Hematopoietic multipotent progenitor cell treated with erythropoietin and hydrocortisone succinate and interleukin-3 and kit ligand, for 4 days (in vitro differentiated cells): ENCODE measurements around the gene ACSS3.

Experiments
- DNase-seq: peaks from one replicate; pipeline ENCODE4 v3.0.0-alpha.2; 2015

ACSS3 gene

DNA sequence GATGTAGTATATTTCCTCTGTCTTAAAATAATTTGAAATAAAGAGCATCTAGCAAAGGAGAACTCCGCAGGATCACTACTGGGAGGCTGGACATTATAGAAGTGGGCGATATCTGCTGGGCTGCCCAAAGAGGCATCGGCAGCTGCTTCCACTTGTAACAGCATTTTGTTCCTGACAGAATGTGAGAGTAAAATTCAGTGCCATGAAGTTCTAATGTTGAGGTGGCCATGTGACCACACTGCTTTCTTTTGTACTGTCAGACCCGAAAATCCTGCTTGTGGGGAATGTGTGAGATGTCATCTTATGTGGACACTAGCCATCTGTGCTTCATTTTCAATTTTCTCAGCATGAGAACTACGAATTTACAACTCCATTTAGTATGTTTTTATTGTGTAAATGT is 151.9 kb downstream of the ACSS3 start:
- DNase-seq, result no peak

DNA sequence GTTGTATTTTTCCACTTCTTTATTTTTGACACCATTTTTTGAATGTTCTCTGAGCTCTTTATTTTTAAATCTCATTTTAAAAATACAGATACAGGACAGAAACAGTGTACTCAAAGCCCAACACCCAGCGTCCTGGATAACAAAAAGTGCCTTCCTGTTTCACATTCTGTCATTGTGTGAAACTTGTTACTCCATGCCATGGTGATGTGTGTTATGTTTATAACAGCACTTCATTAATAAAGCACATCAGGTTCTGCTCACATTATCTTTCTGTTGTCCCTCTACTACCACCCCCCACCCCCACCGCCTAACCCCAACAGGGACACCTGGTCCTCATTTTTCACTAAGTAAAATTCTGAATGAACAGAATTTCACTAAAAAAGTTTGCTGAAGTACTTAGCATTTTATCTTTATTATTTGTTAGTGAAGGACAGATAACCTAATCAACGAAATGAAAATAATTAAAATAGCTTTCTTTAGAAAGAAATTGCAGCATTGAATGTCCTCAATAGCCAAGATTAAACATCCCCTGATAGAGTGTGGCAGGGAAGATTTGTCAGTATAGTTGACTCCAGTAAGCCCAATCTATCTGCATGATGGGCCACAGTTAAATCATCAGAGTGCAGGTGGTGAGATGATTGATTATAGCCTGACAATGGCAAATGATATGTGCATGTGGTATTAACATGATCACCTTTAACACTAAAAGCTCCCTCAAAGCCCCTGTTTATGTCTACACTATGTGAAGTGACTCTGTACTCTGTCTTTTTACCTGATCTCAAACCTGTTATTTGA is 153.9 kb downstream of the ACSS3 start:
- DNase-seq, result no peak

- DNase-seq, result no peak
Observed at GRCh38 chr12:81245458-81245857, 167.6 kb downstream of the ACSS3 start.

- DNase-seq, result no peak
Observed at GRCh38 chr12:81245907-81246570, 168.2 kb downstream of the ACSS3 start.

- no peak for DNase-seq
Observed at GRCh38 chr12:81249976-81250375, 172.1 kb downstream of the ACSS3 start.

DNA sequence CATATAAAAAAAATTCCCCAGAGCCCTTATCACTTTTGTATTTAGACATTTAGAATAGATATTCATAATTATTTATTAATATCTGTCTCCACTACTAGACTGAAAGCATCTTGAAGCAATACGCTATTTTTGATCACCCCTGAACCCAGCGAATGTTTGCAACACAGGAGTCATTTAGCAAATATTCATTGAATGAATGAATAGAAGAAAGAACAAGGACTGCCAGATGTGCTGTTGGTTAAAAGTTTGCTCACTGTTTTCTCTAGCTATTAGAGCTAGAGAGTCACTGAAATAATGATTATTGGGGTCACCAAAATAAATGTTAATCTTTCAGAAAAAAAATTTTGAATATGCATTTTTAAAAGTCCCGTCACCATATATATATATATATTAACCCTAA is 174.3 kb downstream of the ACSS3 start:
- no peak for DNase-seq

GRCh38 chr12:81253360-81253759 is 175.5 kb downstream of the ACSS3 start:
- no peak for DNase-seq

DNA sequence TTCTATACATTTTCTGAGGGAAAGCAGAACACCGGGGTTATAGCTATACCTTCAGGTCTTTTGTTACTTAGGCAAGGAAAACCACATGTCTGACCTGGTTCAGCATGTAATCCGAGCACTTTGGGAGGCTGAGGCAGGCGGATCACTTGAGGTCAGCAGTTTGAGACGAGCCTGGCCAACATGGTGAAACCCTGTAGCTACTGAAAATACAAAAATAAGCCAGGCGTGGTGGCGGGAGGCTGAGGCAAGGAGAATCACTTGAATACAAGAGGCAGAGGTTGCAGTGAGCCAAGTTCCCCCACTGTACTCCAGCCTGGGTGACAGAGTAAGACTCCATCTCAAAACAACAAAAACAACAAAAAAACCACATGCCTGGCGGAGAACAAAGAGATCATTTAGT is 177.6 kb downstream of the ACSS3 start:
- DNase-seq, result no peak

DNA sequence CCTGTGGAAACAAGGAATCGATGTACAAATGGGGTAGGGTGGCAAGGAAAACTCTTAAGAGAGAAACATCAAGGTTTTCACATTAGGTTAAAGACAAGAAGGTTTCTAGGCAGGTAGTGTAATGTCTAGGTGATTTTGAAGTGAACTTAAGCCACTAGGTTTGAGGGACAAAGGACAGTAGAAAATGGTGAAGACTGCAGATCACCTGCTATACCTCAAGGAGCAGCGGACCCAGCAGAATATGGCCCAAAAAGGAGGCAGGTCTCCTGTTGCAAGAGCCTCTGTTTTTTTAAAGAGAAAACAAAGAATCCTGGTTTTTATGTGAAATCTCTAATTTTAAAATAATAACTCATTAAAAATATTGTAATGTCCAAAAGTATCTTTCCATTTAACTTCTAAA is 178.1 kb downstream of the ACSS3 start:
- no peak for DNase-seq

- DNase-seq, result peak; percentile 47
Observed at GRCh38 chr12:81257947-81258551, 180.2 kb downstream of the ACSS3 start.

DNA sequence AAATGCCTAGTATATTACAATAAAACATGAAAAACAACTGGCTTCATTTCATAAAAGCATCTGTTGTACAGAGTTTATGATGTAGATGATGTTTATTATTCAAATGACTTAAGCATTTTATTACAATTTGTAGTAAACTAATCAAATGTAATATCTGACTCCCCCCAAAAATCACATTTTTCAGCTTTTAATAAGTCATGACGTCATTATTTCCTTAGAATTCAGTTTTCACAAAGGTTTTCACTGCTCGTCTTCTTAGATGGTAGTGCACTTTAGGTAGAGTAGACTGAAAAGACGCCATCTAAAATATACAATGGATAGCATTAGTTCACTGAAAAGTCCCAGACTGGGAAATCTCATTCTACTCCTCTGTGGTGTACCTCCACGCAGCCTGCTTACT is 181.5 kb downstream of the ACSS3 start:
- DNase-seq, result no peak

- DNase-seq, result no peak
Observed at GRCh38 chr12:81261508-81262207, 183.8 kb downstream of the ACSS3 start.

- DNase-seq, result no peak
Observed at GRCh38 chr12:81263072-81263471, 185.2 kb downstream of the ACSS3 start.

- DNase-seq, result no peak
Observed at GRCh38 chr12:81270385-81270784, 192.5 kb downstream of the ACSS3 start.

DNA sequence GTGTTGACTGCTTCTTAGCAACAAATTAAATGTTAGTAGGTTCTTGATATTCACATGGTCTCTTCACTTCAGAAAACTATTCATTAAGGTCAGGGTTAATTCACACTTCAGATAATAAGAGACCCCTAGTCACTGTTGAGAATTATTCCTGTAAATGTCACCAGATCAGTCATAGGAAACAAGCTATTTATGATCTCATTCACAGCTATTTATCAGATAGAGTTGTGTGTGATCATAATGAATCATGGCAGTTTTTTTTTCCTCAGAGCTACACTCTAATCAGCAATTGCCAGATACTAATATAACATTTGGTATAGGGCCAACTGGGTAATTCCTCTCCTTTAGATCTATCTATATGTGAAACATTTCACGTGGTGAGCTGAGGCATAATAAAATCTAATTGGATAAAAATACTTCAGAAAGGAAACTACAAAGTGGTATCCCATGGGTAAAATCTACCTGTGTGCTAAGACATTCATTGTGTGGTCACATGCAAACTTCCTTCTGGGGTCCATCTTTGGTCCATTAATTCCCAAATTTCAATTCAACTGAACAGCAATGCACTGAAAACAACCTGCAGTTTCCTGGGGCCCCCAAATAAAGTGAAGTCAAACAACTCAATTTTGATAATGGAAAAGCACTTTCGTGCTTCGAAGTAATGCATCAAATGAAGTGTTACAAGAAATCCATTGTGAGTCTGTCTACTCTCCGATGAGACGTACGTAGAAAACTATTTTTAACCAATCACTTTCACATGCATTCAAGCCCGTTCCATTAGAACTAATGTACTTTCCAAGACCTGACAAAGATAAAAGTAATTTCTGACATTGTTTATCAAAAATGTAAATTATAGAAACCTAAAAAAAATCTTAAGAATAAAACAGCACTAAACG is 197.0 kb downstream of the ACSS3 start:
- DNase-seq, result no peak

- DNase-seq, result no peak
Observed at GRCh38 chr12:81284137-81284536, 206.3 kb downstream of the ACSS3 start.

GRCh38 chr12:81288651-81289050 is 210.8 kb downstream of the ACSS3 start:
- DNase-seq, result no peak

GRCh38 chr12:81294325-81295190 is 216.7 kb downstream of the ACSS3 start:
- no peak for DNase-seq

- DNase-seq, result no peak
Observed at GRCh38 chr12:81295251-81295650, 217.4 kb downstream of the ACSS3 start.

- no peak for DNase-seq
Observed at GRCh38 chr12:81296556-81297305, 218.9 kb downstream of the ACSS3 start.

GRCh38 chr12:81297601-81298000 is 219.7 kb downstream of the ACSS3 start:
- DNase-seq, result no peak
